PC-3 (cell line): ENCODE results near the gene CEP85.

Source experiments
- CTCF ChIP-seq: fragments of 300-600 bp; sonication (generic); conservative IDR thresholded peaks from 2 replicates; pipeline ENCODE4 v1.5.1; 2017; ENCODE audit warnings: antibody characterized with exemption, low read depth, mild to moderate bottlenecking, low read length
- EZH2 ChIP-seq: fragments of 300-600 bp; sonication (generic); IDR thresholded peaks from one replicate; pipeline ENCODE4 v1.6.1; 2017; ENCODE audit warnings: antibody characterized with exemption, mild to moderate bottlenecking, low read length; ENCODE audit not compliant: unreplicated experiment

- TF ChIP-seq CTCF (no peak), EZH2 (no peak)
Measured at GRCh38 chr1:26317612-26318337, 83.8 kb downstream of the CEP85 start, which contains the start of gene CD52.
